DOHH2 (cell line): ENCODE measurements around the gene OR51F1.
"Not testable (repeated sequence)": the region's sequence is repeated elsewhere in the genome, so short reads cannot be mapped to it uniquely, and the experiment has no call there.

Source experiments
- H3F3A ChIP-seq: fragments of 200-600 bp; sonication (generic), shearing (Covaris generic); 2 replicates; pipeline ENCODE4 v1.6.0; 2016; ENCODE audit warnings: antibody characterized with exemption, mild to moderate bottlenecking; ENCODE audit not compliant: control insufficient read depth, insufficient read depth
- H3K27ac ChIP-seq: fragments of 200-600 bp; sonication (generic); 2 replicates; pipeline ENCODE4 v1.5.1; 2014; ENCODE audit warnings: low read depth, mild to moderate bottlenecking, low read length, moderate library complexity
- H3K27me3 ChIP-seq: fragments of 200-600 bp; sonication (generic); 2 replicates; pipeline ENCODE4 v1.6.1; 2014; ENCODE audit warnings: mild to moderate bottlenecking, low read length, mixed read lengths; ENCODE audit not compliant: control insufficient read depth
- H3K36me3 ChIP-seq: fragments of 200-600 bp; sonication (generic); 2 replicates; pipeline ENCODE4 v1.6.1; 2014; ENCODE audit warnings: mild to moderate bottlenecking, low read length, moderate library complexity, mixed read lengths; ENCODE audit not compliant: control insufficient read depth
- H3K4me1 ChIP-seq: fragments of 200-600 bp; sonication (generic); 2 replicates; pipeline ENCODE4 v1.6.1; 2014; ENCODE audit warnings: mild to moderate bottlenecking, low read length, mixed read lengths; ENCODE audit not compliant: control insufficient read depth
- H3K4me2 ChIP-seq: fragments of 200-600 bp; sonication (generic); 2 replicates; pipeline ENCODE4 v1.6.0; 2014; ENCODE audit warnings: mild to moderate bottlenecking, low read length, moderate library complexity
- H3K4me3 ChIP-seq: fragments of 200-600 bp; sonication (generic); 2 replicates; pipeline ENCODE4 v1.5.1; 2014; ENCODE audit warnings: mild to moderate bottlenecking, low read length, mixed read lengths
- H3K79me2 ChIP-seq: fragments of 200-600 bp; sonication (generic); 2 replicates; pipeline ENCODE4 v1.6.1; 2014; ENCODE audit warnings: mild to moderate bottlenecking, low read length, mixed read lengths; ENCODE audit not compliant: control insufficient read depth
- H3K9me2 ChIP-seq: fragments of 200-600 bp; sonication (generic); replicated peaks from 2 replicates; pipeline ENCODE4 v1.6.1; 2014; ENCODE audit warnings: mild to moderate bottlenecking, low read length, mixed read lengths; ENCODE audit not compliant: control insufficient read depth
- H3K9me3 ChIP-seq: fragments of 200-600 bp; sonication (generic); 2 replicates; pipeline ENCODE4 v1.6.1; 2014; ENCODE audit warnings: antibody characterized with exemption, low read length, mixed read lengths; ENCODE audit not compliant: control insufficient read depth, insufficient read depth
- H4K20me1 ChIP-seq: fragments of 200-600 bp; sonication (generic); 2 replicates; pipeline ENCODE4 v1.6.0; 2014; ENCODE audit warnings: low read depth, mild to moderate bottlenecking, antibody characterized with exemption, low read length, moderate library complexity; ENCODE audit not compliant: control insufficient read depth, insufficient read depth
- CTCF ChIP-seq: fragments of 200-600 bp; sonication (generic); IDR thresholded peaks from one replicate; pipeline ENCODE4 v1.5.1; 2014; ENCODE audit warnings: antibody characterized with exemption, mild to moderate bottlenecking, low read depth, low read length; ENCODE audit not compliant: poor library complexity, severe bottlenecking
- EZH2phosphoT487 ChIP-seq: fragments of 200-600 bp; sonication (generic); IDR thresholded peaks from 2 replicates; pipeline ENCODE4 v1.6.1; 2017; ENCODE audit warnings: borderline replicate concordance, mild to moderate bottlenecking, antibody characterized with exemption, low read length, moderate library complexity, mixed read lengths

The OR51F1 gene

GRCh38 chr11:4727171-4727570 lies 42.6 kb downstream of the OR51F1 start:
- Histone ChIP-seq H3K27me3 (no peaks in the 10 kb centered on the region), H3F3A (no peaks in the 10 kb centered on the region), H3K27ac (no peak overlapping the region), H3K4me3 (no peak overlapping the region), H3K9me2 (no peaks in the 10 kb centered on the region), H3K4me2 (no peak overlapping the region), H3K79me2 (no peaks in the 10 kb centered on the region), H3K4me1 (no peaks in the 10 kb centered on the region), H3K36me3 (no peaks in the 10 kb centered on the region), H4K20me1 (no peaks in the 10 kb centered on the region), H3K9me3 (no peaks in the 10 kb centered on the region)
- TF ChIP-seq CTCF (no peak), EZH2phosphoT487 (no peak)

GRCh38 chr11:4722616-4723534 lies 46.9 kb downstream of the OR51F1 start:
- H3K27me3 ChIP-seq, H3K36me3 ChIP-seq, H3K4me3 ChIP-seq, H3K4me2 ChIP-seq, H4K20me1 ChIP-seq, H3K79me2 ChIP-seq, H3K4me1 ChIP-seq, H3F3A ChIP-seq, H3K27ac ChIP-seq, H3K9me3 ChIP-seq, H3K9me2 ChIP-seq: not testable (repeated sequence)
